Hematopoietic multipotent progenitor cell (in vitro differentiated cells): ENCODE data around the gene ANKRD55. TPM values are rescaled to one million over a fixed set of nuclear protein-coding genes. Genes with fewer than 3 reads are reported as not detected.
"Not testable (repeated sequence)": the region's sequence is repeated elsewhere in the genome, so short reads cannot be mapped to it uniquely, and the experiment has no call there.

Experiments used
- DNase-seq, 3 donors: peaks; one replicate each; pipeline ENCODE4 v3.0.0-alpha.2; 2011 to 2015; ENCODE audit warnings: low read depth in 2 of 3, low spot score in 2 of 3
- total RNA-seq: library from RNA; depleted of rRNA; stranded (reverse); fragments of >200 nt; gene quantifications from one replicate; pipeline ENCODE4 v1.2.3, GENCODE V29; 2012

The ANKRD55 gene
- total RNA-seq, 1 donor = under 0.01 TPM

- no peak for DNase-seq
Observed at GRCh38 chr5:56211298-56211865, 21.7 kb downstream of the ANKRD55 start.

- no peak for DNase-seq
Observed at GRCh38 chr5:56208681-56209080, 24.4 kb downstream of the ANKRD55 start.

GRCh38 chr5:56207537-56207936, 25.6 kb downstream of the ANKRD55 start:
- DNase-seq = no peak

- DNase-seq = no peak
Observed at GRCh38 chr5:56206126-56206910, 26.8 kb downstream of the ANKRD55 start.

GRCh38 chr5:56203936-56204335, 29.2 kb downstream of the ANKRD55 start:
- DNase-seq = not testable (repeated sequence)

- no peak for DNase-seq
Observed at GRCh38 chr5:56202483-56202882, 30.6 kb downstream of the ANKRD55 start.

- DNase-seq = not testable (repeated sequence)
Observed at GRCh38 chr5:56201762-56202261, 31.3 kb downstream of the ANKRD55 start.

GRCh38 chr5:56200971-56201666, 32.0 kb downstream of the ANKRD55 start:
- DNase-seq = peak; percentile 44 to 83 (median 66)

GRCh38 chr5:56195016-56195415, 38.1 kb downstream of the ANKRD55 start:
- DNase-seq = no peak

GRCh38 chr5:56192246-56192645, 40.9 kb downstream of the ANKRD55 start:
- DNase-seq = no peak

- DNase-seq = no peak
Observed at GRCh38 chr5:56191656-56192055, 41.5 kb downstream of the ANKRD55 start.

GRCh38 chr5:56190497-56190896, 42.6 kb downstream of the ANKRD55 start:
- DNase-seq = peak in 2 of 3 donors; percentile 18 to 66

GRCh38 chr5:56185768-56186311, 47.3 kb downstream of the ANKRD55 start:
- DNase-seq = no peak

- no peak for DNase-seq
Observed at GRCh38 chr5:56183506-56183905, 49.6 kb downstream of the ANKRD55 start.

GRCh38 chr5:56179442-56179841, 53.7 kb downstream of the ANKRD55 start:
- DNase-seq = no peak

- DNase-seq = no peak
Observed at GRCh38 chr5:56178823-56179222, 54.3 kb downstream of the ANKRD55 start.

GRCh38 chr5:56176871-56177533, 56.1 kb downstream of the ANKRD55 start:
- no peak for DNase-seq

- DNase-seq = no peak
Observed at GRCh38 chr5:56176155-56176798, 56.9 kb downstream of the ANKRD55 start.

- no peak for DNase-seq
Observed at GRCh38 chr5:56175488-56175887, 57.6 kb downstream of the ANKRD55 start.

GRCh38 chr5:56175021-56175420, 58.1 kb downstream of the ANKRD55 start:
- no peak for DNase-seq
